ENCODE results near the gene MAGI3.

MAGI3 gene

GRCh38 chr1:113536182-113536780 lies 146.0 kb downstream of the MAGI3 start:
- no peak for DNase-seq (ENCODE audit: low read depth)
- H3K4me3 ChIP-seq (ENCODE audit: low read length): no peak overlapping the region
- TF ChIP-seq CTCF (conservative IDR thresholded peaks at IDR 0.05; ENCODE audit: low read depth, low read length): no peak

DNA sequence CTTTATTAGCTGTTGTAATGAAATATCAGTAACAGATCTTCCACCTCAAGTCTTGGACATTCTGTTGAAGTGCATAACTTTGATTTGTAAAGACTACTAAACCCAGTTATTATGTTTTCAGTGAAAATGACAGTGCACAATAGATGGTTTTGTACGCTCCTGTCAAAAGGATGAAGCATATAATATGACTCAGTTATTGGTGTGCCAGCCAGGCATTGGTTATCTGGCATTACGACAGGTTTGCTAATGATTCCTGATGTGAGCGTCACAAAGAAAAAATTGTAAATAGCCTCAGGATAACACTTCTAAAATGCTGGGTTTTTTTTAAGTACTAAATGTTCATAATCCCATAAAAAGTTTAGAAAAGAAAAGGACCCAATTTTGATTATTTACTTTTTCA lies 147.9 kb downstream of the MAGI3 start:
- DNase-seq (ENCODE audit: low read depth): no peak

GRCh38 chr1:113540335-113540734 lies 150.0 kb downstream of the MAGI3 start:
- no peak overlapping the region for H3K4me3 ChIP-seq (ENCODE audit: low read length)
- TF ChIP-seq CTCF (conservative IDR thresholded peaks at IDR 0.05; ENCODE audit: low read depth, low read length): no peak
- DNase-seq (ENCODE audit: low read depth): no peak

More for the DNA sequence above, 147.9 kb downstream of the MAGI3 start:
- no peak overlapping the region for H3K4me3 ChIP-seq (ENCODE audit: low read length)
- TF ChIP-seq CTCF (conservative IDR thresholded peaks at IDR 0.05; ENCODE audit: low read depth, low read length): no peak

DNA sequence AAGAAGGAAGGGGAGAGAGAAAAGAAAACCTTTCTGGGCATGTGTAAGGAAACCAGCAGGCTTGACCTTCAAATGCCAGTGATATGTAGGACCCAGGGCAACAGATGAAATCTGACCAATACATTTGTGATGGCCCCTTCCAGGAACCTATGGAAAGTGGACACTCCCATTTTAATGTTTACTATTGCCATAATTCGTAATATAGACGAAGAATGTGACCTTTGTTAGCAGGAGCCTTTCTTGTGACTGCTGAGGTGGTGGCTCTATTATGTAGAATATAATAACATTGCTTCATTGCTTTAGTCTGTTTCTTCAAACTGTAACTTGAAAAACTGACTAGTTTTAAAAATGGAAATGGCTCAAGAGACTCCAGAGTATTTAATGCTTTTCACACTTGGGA lies 150.8 kb downstream of the MAGI3 start:
- TF ChIP-seq CTCF (conservative IDR thresholded peaks at IDR 0.05; ENCODE audit: low read depth, low read length): no peak
- no peak overlapping the region for H3K4me3 ChIP-seq (ENCODE audit: low read length)
- DNase-seq (ENCODE audit: low read depth): no peak

- no peak for DNase-seq (ENCODE audit: low read depth)
- H3K4me3 ChIP-seq (ENCODE audit: low read length): no peak overlapping the region
- TF ChIP-seq CTCF (conservative IDR thresholded peaks at IDR 0.05; ENCODE audit: low read depth, low read length): no peak
Observed at GRCh38 chr1:113542221-113542701, 151.9 kb downstream of the MAGI3 start.

GRCh38 chr1:113543110-113543509 lies 152.8 kb downstream of the MAGI3 start:
- TF ChIP-seq CTCF (conservative IDR thresholded peaks at IDR 0.05; ENCODE audit: low read depth, low read length): no peak
- DNase-seq (ENCODE audit: low read depth): no peak

DNA sequence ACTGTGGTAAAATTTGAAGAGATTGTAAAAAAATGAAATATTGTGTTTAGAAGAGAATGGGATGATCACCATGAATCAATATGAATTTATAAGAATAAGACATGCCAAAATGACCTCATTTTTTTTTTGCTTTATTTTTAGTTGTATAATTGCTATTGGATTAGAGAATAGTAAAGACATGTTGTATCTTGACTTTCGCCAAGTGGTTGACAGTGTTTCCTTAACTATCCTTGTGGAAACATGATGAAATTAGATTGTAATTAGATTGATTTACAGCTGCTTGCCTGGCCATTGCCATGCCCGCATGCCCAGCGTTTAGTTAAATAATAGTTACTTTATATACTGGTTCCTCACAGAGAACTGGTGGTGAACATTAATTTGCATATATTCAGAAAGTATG lies 154.9 kb downstream of the MAGI3 start:
- DNase-seq (ENCODE audit: low read depth): no peak
- TF ChIP-seq CTCF (conservative IDR thresholded peaks at IDR 0.05; ENCODE audit: low read depth, low read length): no peak
- H3K4me3 ChIP-seq (ENCODE audit: low read length): no peak overlapping the region

More at GRCh38 chr1:113543110-113543509, 152.8 kb downstream of the MAGI3 start:
- no peak overlapping the region for H3K4me3 ChIP-seq (ENCODE audit: low read length)
